RWPE2 (cell line): ENCODE data around the gene CORO2B.

Experiments
- ATAC-seq: fragments of 200-7000 bp; cut with Tn5 transposase; 3 replicates; pipeline ENCODE4 v1.9.1; 2021; ENCODE audit warnings: low read depth
- DNase-seq: peaks from one replicate; pipeline ENCODE4 v3.0.0-alpha.2; 2020; ENCODE audit warnings: low spot score
- H3K27ac ChIP-seq: fragments of 450-650 bp; 2 replicates; pipeline ENCODE4 v1.5.1; 2017; ENCODE audit warnings: mild to moderate bottlenecking; ENCODE audit not compliant: poor library complexity, severe bottlenecking
- H3K27me3 ChIP-seq: fragments of 250-450 bp; sonication (Bioruptor Pico); 2 replicates; pipeline ENCODE4 v1.5.1; 2021; ENCODE audit warnings: mild to moderate bottlenecking, moderate library complexity; ENCODE audit not compliant: insufficient read depth, poor library complexity, severe bottlenecking
- H3K36me3 ChIP-seq: fragments of 250-450 bp; sonication (Bioruptor Pico); 2 replicates; pipeline ENCODE4 v1.5.1; 2020; ENCODE audit warnings: low read depth, mild to moderate bottlenecking, moderate library complexity
- H3K4me1 ChIP-seq: fragments of 250-450 bp; sonication (Bioruptor Pico); 2 replicates; pipeline ENCODE4 v1.5.1; 2021; ENCODE audit warnings: mild to moderate bottlenecking, moderate library complexity; ENCODE audit not compliant: insufficient read depth, poor library complexity, severe bottlenecking
- H3K4me3 ChIP-seq: fragments of 250-450 bp; sonication (Bioruptor Pico); 2 replicates; pipeline ENCODE4 v1.5.1; 2021; ENCODE audit warnings: mild to moderate bottlenecking, moderate library complexity; ENCODE audit not compliant: severe bottlenecking
- H3K9me3 ChIP-seq: fragments of 250-450 bp; sonication (Bioruptor Pico); 2 replicates; pipeline ENCODE4 v1.5.1; 2021; ENCODE audit warnings: mild to moderate bottlenecking, moderate library complexity; ENCODE audit not compliant: severe bottlenecking
- TF ChIP-seq, protein P1 (sequence below): fragments of 450-650 bp; IDR thresholded peaks from one replicate; pipeline ENCODE4 v1.5.1; 2017; ENCODE audit warnings: mild to moderate bottlenecking, moderate library complexity; ENCODE audit not compliant: poor library complexity, severe bottlenecking

The CORO2B gene

DNA sequence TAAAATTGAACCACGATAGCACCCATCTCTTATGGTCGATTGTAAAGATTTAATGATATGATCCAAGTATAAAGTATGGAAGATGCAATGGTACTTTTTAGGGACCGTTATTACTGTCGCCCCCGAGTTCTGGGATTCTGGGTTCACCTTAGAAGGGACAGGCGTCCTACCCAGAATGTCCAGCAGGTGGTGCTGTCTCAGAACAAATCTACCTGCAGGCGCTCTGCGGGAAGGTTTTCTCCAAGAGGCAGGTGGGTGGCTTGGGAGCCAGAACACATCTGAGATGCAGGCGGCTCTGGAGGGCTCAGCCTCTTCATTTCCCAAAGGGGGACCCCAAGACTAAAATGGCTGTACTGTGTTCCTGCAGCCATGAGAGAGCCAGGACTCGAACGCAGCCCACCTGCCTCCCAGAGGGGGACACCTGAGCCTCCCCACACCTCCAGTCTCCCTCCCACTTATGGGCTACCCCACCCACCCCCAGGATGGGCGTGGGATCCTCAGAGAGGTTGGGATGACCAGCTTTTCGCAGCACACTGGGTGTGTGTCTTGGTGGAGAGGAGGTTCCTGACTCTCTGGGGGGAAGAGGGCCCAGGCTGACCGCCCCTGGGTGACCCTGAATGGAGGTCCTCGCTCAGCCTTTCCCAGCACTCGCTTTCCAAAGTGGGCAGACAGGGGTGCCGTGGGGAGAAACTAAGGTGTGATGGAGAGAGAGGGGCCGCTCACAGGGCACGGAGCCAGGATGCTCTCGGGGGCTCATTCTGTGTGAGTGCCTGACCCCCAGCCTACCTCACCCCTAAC is 28.1 kb upstream of the CORO2B start:
- no peak overlapping the region for H3K27ac ChIP-seq
- no peaks in the 10 kb centered on the region for H3K27me3 ChIP-seq
- DNase-seq (no peak), ATAC-seq (peak; percentile 54)
- H3K4me1 ChIP-seq, result no peaks in the 10 kb centered on the region
- H3K36me3 ChIP-seq, result no peaks in the 10 kb centered on the region
- H3K9me3 ChIP-seq, result no peaks in the 10 kb centered on the region
- TF ChIP-seq, protein P1, sequence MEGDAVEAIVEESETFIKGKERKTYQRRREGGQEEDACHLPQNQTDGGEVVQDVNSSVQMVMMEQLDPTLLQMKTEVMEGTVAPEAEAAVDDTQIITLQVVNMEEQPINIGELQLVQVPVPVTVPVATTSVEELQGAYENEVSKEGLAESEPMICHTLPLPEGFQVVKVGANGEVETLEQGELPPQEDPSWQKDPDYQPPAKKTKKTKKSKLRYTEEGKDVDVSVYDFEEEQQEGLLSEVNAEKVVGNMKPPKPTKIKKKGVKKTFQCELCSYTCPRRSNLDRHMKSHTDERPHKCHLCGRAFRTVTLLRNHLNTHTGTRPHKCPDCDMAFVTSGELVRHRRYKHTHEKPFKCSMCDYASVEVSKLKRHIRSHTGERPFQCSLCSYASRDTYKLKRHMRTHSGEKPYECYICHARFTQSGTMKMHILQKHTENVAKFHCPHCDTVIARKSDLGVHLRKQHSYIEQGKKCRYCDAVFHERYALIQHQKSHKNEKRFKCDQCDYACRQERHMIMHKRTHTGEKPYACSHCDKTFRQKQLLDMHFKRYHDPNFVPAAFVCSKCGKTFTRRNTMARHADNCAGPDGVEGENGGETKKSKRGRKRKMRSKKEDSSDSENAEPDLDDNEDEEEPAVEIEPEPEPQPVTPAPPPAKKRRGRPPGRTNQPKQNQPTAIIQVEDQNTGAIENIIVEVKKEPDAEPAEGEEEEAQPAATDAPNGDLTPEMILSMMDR, result peak; percentile 99
- no peak overlapping the region for H3K4me3 ChIP-seq

- Histone ChIP-seq H3K27me3 (no peaks in the 10 kb centered on the region), H3K27ac (no peak overlapping the region), H3K9me3 (no peaks in the 10 kb centered on the region), H3K4me1 (no peaks in the 10 kb centered on the region), H3K4me3 (no peak overlapping the region), H3K36me3 (no peaks in the 10 kb centered on the region)
- no peak for DNase-seq
- no peak for ATAC-seq
- TF ChIP-seq, protein P1, result no peak
Measured at GRCh38 chr15:68551296-68551635, 27.5 kb upstream of the CORO2B start.

GRCh38 chr15:68552344-68552743 is 26.4 kb upstream of the CORO2B start:
- no peaks in the 10 kb centered on the region for H3K36me3 ChIP-seq
- DNase-seq (no peak), ATAC-seq (no peak)
- no peaks in the 10 kb centered on the region for H3K27me3 ChIP-seq
- H3K9me3 ChIP-seq, result no peaks in the 10 kb centered on the region
- H3K4me3 ChIP-seq, result no peak overlapping the region
- TF ChIP-seq, protein P1, result no peak
- no peaks in the 10 kb centered on the region for H3K4me1 ChIP-seq
- no peak overlapping the region for H3K27ac ChIP-seq

DNA sequence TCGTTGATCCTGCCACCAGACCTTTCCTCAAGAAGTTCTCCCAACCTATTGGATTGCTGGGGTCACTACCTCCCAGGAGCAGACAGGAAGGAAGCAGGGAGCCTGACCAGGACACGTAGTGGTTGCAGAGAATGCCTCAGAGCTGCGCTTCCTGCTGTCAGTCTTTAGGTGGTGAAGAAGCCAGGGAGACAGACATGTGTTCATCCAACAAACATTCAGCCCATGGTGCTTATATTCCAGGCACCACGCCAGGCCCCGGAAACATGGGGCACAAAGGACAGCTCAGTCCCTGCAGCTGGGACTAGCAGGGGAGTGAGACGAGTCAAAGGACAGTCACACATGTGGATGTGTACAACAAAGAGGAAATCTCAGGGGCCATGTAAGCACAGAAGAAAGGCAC is 26.0 kb upstream of the CORO2B start:
- no peaks in the 10 kb centered on the region for H3K36me3 ChIP-seq
- no peak for DNase-seq
- H3K4me1 ChIP-seq, result no peaks in the 10 kb centered on the region
- no peak overlapping the region for H3K27ac ChIP-seq
- no peak overlapping the region for H3K4me3 ChIP-seq
- 0 out of 3 replicates have a peak, but pooled peaks have one; percentile 24 for ATAC-seq
- no peaks in the 10 kb centered on the region for H3K27me3 ChIP-seq
- TF ChIP-seq, protein P1, result no peak
- H3K9me3 ChIP-seq, result no peaks in the 10 kb centered on the region

DNA sequence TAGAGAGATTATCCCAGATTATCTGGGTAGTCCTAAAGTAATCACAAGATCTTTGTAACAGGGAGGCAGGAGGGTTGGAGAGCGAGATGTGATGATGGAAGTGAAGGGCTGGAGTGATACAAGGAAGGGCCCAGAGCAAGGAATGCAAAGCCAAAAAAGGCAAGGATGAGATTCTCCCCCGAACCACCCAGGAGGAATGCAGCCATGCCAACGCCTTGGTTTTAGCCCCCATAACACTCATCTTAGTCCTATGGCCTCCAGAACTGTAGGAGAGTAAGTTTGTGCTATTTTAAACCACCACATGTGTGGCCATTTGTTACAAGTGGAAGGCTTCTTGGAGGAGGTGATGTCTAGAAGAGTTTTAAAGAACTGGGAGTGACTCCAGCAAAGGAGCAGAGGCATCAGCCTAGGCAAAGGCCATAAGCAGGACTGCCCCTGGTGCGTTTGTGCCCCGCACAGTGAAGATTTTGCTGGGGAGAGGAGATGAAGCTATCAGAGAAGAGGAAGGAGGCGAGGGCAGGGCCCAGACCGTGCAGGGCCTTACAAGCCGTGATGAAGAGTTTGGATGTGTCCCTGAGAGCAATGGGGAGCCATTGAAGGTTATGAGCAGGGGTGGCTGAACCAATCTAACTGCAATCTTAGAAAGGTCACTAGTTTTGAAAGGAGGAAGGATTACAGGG is 25.3 kb upstream of the CORO2B start:
- no peak overlapping the region for H3K4me3 ChIP-seq
- no peaks in the 10 kb centered on the region for H3K4me1 ChIP-seq
- no peaks in the 10 kb centered on the region for H3K27me3 ChIP-seq
- no peak overlapping the region for H3K27ac ChIP-seq
- ATAC-seq (no peak), DNase-seq (no peak)
- no peaks in the 10 kb centered on the region for H3K9me3 ChIP-seq
- H3K36me3 ChIP-seq, result no peaks in the 10 kb centered on the region
- TF ChIP-seq, protein P1, result no peak
